A172 (cell line): Measurements from ENCODE around the gene DYNC1I1. TPM values are rescaled to one million over a fixed set of nuclear protein-coding genes. Genes with fewer than 3 reads are reported as not detected.
A peak's percentile ranks its signal among the peaks of the same experiment; 100 is the strongest.

Source experiments
- DNase-seq: peaks from one replicate; pipeline ENCODE4 v3.0.0-alpha.2; 2015; ENCODE audit warnings: low spot score
- total RNA-seq: library from RNA; depleted of rRNA; stranded (reverse); fragments of >200 nt; shearing (Covaris generic); gene quantifications from 2 replicates; pipeline ENCODE4 v1.2.3, GENCODE V29; 2014

Gene DYNC1I1
- total RNA-seq, 1 experiment from 2014 or later, result 2.4 TPM

- DNase-seq, result no peak
Observed at GRCh38 chr7:95788884-95789283, 16.5 kb downstream of the DYNC1I1 start.

DNA sequence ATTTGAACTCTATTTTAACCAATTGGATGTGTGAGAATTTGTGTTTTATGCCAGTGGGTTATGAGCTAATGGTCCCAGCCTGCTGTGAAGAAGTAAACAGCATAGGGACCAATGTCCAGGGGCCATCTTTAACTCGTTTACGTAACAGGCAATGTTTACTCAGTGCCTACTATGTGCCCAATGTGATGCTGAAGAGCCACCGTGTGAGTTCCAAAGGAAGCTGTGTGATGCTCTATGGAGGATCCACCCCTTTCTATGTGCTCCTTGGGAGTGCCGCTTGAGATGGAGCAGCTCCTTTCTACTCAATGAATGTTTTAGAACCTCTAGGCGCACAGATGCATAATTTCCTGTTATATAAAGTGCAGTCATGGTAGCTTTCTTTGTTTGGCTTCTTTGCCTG, 21.3 kb downstream of the DYNC1I1 start:
- no peak for DNase-seq

DNA sequence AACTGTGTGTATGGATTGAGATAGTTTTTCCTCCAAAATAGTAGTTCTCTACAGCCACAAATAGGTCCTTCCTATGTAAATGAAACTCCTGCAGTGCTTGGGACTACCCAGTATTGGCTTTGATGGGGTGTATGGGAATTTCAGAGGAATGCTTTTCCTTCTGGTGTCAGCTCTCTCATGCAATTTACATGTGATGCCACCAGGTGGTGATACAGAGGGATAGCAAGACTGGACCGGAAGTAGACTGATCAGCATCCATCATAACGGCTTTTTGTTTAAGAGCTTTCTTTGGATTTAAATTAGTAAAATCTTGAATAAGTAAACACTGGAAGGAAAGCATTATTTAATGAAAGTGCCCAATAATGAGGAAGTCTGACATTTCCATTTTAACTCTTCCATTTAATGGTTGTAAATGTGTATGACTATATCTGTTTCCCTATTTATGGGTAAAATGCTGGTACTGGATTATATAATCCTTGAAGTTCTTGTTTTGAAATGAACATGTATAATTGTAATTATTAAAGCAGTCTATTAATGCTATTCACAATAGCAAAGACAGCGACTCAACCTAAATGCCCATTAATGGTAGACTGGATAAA, 22.7 kb downstream of the DYNC1I1 start:
- peak; percentile 24 for DNase-seq

- no peak for DNase-seq
Observed at GRCh38 chr7:95796617-95797016, 24.3 kb downstream of the DYNC1I1 start.

- peak; percentile 3 for DNase-seq
Observed at GRCh38 chr7:95798401-95798930, 26.1 kb downstream of the DYNC1I1 start.

DNA sequence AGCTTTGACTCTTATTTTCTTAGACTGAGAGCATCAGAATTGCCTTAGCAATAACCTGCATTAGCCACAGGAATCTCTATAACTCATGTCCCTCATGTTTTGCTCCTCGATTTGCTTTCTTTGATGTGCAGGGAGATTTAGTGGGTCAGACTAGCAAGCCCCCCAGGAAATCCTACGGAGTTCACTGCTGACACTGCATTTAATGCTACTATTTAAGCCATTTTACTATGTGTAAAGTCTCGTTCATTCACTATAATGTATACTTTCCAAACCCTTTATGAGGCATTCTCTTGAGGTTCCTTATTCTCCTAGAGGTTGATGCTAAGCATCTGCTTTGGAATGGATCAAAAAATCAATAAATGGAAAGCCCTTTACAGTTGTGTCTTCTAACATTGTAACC, 28.4 kb downstream of the DYNC1I1 start:
- DNase-seq, result no peak

GRCh38 chr7:95802270-95802669, 29.9 kb downstream of the DYNC1I1 start:
- DNase-seq, result no peak

DNA sequence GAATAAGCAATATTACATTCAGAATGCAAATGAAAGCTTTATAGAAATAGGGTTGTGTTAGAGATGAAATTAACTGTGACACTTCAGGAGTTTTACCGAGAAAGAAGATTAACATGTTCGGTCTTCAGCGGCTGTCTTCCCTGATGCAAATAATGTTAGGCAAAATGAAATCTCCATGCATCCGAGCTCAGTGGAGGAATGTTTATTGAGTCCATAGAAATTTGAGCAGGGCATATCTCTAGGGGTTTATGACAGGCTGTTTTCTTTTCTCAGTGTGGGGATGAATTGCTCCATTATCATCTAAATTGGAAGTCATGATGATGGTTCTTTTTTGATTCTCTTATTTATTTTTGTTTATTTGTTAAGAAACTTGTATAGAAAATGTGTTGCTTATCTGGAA, 31.7 kb downstream of the DYNC1I1 start:
- DNase-seq, result no peak

DNA sequence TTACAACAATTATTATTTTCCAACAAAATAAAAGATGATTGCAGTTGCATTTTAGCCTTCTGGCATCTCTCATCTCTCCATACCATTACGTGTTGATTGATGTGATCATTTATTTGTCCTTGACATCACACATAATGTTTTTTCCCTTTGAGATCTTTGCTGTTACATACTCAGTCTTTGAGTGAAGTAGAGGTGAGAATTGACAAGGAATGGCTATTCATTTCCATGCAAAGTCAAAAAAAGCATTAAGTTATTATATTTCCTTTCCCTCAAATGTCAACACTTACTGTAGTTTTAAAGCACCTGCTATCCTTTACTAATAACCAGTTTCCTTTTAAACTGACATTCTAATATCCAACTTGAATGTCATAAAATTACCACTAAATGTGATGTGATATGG, 33.6 kb downstream of the DYNC1I1 start:
- no peak for DNase-seq

DNA sequence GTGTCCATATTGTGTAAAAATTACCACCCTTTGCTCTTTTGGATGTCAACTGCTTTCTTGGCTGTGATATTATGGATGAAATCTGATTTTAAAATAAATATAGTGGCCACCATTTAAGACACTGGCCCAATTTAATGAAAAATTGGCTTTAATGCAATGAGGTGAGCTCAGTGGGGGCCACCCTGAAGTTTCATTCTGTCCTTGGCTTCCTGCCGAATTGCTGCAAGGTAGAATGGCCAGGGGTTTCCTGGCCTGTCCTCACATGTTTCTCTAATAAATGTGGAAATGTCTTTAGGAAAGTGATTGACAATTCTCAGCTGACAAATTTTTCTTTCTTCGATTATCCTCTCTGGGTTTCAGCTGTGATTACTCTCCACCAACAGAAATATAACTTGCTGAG, 36.0 kb downstream of the DYNC1I1 start:
- DNase-seq, result no peak

- DNase-seq, result no peak
Observed at GRCh38 chr7:95811846-95812445, 39.6 kb downstream of the DYNC1I1 start.

DNA sequence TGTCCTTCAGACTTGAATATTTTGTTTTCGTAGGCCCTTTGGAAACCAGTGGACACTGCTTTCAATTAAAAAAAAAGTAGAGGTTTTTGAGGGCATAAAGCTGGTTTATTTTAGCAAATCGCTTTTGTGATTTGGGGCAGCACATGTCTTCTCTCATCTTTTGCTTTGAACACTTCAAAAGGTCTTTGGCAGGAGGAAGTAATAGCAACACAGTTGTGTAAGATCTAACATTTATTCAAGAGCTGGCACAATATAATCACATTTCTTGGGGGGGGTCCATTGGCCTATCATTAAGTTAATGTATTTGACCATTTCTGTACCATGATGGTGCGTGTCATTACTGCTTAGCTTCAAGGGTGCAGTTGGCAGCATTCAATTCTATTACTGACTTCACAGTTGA, 42.4 kb downstream of the DYNC1I1 start:
- DNase-seq, result no peak

- no peak for DNase-seq
Observed at GRCh38 chr7:95817866-95818640, 45.7 kb downstream of the DYNC1I1 start.

DNA sequence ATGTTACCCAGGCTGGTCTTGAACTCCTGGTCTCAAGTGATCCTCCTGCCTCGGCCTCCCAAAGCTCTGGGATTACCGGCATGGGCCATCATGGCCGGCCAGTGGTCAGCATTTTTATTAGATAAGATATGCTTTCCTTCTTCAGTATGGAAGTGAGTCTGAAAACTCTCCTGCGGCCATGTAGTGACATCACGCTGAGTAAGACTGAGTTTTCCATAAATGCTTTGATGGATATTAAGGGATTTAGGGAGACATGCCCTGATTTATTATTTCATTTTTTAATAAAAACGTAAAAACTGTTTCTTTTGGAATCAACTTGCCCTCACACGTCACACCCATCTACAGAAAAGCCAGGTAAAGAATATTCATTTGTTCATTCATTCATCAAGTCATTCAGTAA, 48.4 kb downstream of the DYNC1I1 start:
- no peak for DNase-seq

GRCh38 chr7:95822717-95823116, 50.4 kb downstream of the DYNC1I1 start:
- no peak for DNase-seq

- no peak for DNase-seq
Observed at GRCh38 chr7:95824616-95825015, 52.3 kb downstream of the DYNC1I1 start.

DNA sequence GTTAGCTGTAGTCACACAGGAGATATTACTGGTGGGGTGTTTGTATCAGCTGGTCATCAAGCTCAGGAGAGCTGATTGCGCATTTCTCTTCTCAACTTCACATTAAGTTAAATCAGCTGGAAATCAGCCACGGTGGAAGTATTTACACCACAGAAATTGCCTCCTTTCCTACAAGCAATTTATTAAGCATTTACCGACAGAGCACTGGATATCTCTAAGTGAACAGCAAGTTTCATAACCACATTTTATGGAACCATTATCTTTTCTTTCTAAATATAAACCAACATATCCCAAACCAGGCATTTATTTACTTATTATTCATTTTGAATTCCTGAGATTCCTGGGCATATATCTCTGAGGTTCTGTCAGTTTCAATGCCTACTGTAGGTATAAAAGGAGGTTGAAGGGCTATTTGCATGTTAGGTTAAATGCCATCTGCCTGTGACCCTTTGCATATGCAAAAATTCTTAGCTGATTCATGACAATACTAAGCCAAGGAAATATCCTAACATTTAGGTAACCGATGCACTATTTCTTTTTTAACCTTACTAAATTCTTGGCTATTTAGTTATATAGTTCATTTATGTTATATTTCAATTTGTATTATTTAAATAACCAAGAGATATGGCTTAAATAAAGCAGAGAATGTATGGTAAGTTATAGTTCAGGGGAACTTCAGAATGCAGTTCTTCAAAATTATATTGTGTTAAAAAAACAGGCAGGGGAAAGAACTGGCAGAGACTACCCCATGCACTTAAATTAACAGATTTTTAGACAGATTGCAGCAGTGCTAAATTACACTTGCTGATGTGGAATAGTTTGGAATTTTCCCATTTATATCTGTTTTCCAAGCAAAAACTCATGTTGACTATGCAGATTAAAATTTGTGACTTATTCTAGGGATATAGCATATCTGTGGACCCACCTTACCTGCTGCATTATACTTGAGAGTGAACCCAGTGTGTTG, 56.8 kb downstream of the DYNC1I1 start:
- DNase-seq, result peak; percentile 33

DNA sequence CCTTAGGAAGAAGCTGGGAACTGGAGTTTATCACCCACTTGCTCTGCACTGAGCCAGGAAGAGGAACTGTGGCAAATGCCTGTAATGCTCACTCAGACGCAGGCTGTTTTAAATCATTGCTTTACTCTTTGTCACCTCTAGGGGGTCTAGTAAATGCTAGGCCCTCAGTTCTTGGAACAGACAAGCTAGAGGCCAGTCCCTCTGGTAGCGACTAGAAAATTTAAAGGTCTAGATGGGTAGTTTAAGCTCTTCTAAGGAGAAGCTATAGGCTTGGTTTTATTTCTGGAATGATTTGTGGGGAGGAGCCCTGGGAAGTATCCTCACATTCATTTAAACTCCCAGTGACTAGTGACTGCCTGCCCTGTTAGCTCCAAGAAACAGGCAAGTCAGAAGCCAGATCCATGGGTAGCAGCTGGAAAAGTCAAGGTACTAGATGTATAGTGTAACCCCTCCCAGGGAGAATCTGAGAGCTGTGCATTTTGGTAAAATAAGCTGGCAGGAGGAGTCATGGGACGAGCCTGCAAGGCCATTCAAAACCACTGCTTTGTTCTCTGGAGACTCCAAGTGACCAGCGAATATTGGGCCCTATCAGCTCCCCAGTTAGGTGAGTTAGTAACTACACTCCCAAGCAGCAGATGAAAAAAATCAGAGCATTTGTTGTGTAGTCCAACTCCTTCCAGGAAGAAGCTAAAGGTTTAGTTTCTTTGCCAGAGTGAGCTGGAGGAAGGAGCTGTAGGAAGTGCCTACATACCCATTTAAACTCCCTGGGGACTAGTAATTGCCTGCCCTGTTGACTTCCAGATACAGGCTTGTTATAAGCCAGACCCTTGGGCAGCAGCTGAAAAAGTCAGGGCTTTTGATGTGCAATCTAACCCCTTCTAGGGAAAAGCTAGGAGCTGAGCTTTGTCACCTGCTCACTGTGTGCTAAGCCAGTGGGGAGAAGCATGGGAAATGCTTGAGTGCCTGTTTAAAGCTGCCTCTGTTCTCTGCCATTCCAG, 68.9 kb downstream of the DYNC1I1 start:
- DNase-seq, result no peak

- DNase-seq, result no peak
Observed at GRCh38 chr7:95843286-95843685, 70.9 kb downstream of the DYNC1I1 start.

- no peak for DNase-seq
Observed at GRCh38 chr7:95845007-95845406, 72.7 kb downstream of the DYNC1I1 start.

- no peak for DNase-seq
Observed at GRCh38 chr7:95847061-95847460, 74.7 kb downstream of the DYNC1I1 start.
